ENCODE results near the gene TTLL8.

- TF ChIP-seq POLR2A (IDR thresholded peaks at IDR 0.05; ENCODE audit: extremely low read depth, insufficient read length): no peak
- no peak for TF ChIP-seq CTCF (IDR thresholded peaks at IDR 0.05; ENCODE audit: low read depth, low read length)
- no peak for TF ChIP-seq MAX (IDR thresholded peaks at IDR 0.05; ENCODE audit: low read depth, low read length)
- TF ChIP-seq MYC (IDR thresholded peaks at IDR 0.05; ENCODE audit: low read depth, low read length): no peak
Measured at GRCh38 chr22:49999946-50000586, 58.0 kb downstream of the TTLL8 start.
